Stimulated activated memory B cell treated with anti-CD40 and anti-IgM and Interleukin-4, amounts not matched to agents 10 μg/mL and 1 μg/mL and 100 μg/mL, for 72 hours (primary cell): ENCODE measurements around the gene CCDC134.

ENCODE experiments used
- ATAC-seq: fragments of 150-1000 bp; cut with Tn5 transposase; 2 replicates; pipeline ENCODE4 v1.10.0; 2021
- H3K27ac Mint-ChIP-seq: one replicate; pipeline ENCODE4 v1.8.0; 2022; ENCODE audit warnings: mild to moderate bottlenecking, mixed read lengths
- H3K27me3 Mint-ChIP-seq: one replicate; pipeline ENCODE4 v1.8.0; 2022; ENCODE audit warnings: mixed read lengths
- H3K36me3 Mint-ChIP-seq: one replicate; pipeline ENCODE4 v1.8.0; 2022; ENCODE audit warnings: mixed read lengths
- H3K4me1 Mint-ChIP-seq: one replicate; pipeline ENCODE4 v1.8.0; 2022; ENCODE audit warnings: mixed read lengths
- H3K4me3 Mint-ChIP-seq: one replicate; pipeline ENCODE4 v1.8.0; 2022; ENCODE audit warnings: mild to moderate bottlenecking, moderate library complexity, mixed read lengths
- H3K9me3 Mint-ChIP-seq: one replicate; pipeline ENCODE4 v1.8.0; 2022; ENCODE audit warnings: mixed read lengths

CCDC134 gene

DNA sequence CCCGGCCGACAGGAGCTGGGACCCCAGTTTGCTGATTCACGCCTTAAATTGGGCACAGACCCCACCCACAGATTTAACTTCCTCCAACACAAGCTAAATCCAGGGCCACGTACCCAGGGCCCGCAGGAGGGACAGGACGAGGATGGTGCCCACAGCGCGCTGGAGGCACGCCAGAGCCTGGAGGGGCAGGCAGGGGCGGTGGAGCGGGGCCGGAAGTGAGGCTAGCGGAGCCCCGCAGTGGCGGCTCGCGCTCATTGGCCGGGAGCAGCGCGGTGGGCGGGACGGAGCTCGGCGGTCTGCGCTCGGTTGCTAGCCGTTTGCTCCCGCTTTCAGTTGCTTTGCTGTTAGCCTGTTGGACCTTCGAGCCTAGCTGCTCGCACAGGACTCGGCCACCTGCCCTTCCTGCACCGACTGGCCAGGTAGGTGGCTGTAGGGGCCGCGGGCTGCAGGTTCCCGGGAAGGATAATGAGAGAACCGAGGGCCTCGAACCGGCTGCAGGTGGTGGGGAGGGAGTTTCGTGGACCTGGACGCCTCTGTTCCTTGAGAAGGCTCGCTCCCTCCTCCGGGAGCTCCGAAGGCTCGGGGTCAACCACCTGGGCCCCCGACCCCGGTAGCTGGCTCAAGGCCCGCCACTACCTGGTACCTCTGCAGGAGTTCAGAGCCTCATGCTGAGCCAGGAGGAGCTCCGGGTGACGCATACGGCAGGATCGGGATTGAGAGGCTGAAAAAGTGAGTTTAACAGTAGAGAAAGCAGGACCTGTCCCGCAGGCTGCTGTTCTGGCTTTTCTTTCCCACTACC lies at the start of gene CCDC134:
TSS of gene CCDC134 (plus strand) at position 332 of the 799 bp plus-strand sequence. CDS start 8,212 bp downstream, outside the sequence.
- Mint-ChIP-seq H3K9me3 (no peaks in the 10 kb centered on the region), H3K4me1 (peaks cover 30% of the 10 kb centered on the region), H3K27me3 (no peaks in the 10 kb centered on the region), H3K27ac (peak within 1 kb of the TSS; percentile 99), H3K36me3 (peaks cover 4% of the 10 kb centered on the region), H3K4me3 (peak within 1 kb of the TSS; percentile 95)
- peak; percentile 99 for ATAC-seq

DNA sequence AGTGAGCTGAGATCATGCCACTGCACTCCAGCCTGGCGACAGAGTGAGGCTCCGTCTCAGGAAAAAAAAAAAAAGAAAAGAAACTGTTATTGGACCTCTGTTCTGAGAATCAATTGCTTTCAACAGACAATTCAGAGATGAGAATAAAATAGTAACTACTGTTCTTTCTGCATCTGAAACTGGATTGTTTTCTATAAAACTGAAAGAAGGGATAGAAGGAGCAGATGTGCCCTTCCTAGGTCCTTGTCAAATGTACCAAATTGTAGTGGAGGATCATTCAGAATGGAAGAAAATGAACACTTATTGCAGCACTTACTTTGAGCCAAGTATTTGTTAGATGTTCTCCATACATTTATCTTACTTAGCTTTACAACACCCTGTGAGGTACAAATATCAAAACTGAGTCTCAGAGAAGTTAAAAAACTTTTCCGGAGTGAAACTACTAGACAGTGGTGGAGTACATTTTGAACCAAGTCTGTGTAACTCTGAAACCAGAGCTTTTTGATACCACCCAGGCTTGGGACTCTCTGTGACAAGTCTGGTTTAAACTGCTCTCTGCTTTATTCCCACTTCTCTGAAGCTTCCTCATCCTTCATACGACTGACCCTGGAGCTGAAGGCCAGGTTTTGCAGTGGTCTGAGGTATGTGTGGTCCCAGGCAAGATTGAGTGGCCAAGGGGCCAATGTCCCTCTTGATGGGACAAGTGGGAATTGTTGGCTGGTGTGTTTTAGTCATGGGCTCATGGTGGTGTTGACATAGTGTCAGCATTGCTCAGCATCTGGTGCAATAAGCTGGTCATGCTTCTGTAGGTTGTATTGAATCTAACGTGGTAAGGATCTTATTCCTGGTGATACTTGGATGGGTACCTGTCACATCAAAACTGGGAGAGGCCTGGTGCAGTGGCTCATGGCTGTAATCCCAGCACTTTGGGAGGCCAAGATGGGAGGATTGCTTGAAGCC lies 48.2 kb upstream of the CCDC134 start:
- H3K27me3 Mint-ChIP-seq: no peaks in the 10 kb centered on the region
- no peak overlapping the region for H3K4me3 Mint-ChIP-seq
- H3K27ac Mint-ChIP-seq: no peak overlapping the region
- H3K4me1 Mint-ChIP-seq: peaks cover 5% of the 10 kb centered on the region
- H3K36me3 Mint-ChIP-seq: no peaks in the 10 kb centered on the region
- H3K9me3 Mint-ChIP-seq: peaks cover 2% of the 10 kb centered on the region
- ATAC-seq: no peak

DNA sequence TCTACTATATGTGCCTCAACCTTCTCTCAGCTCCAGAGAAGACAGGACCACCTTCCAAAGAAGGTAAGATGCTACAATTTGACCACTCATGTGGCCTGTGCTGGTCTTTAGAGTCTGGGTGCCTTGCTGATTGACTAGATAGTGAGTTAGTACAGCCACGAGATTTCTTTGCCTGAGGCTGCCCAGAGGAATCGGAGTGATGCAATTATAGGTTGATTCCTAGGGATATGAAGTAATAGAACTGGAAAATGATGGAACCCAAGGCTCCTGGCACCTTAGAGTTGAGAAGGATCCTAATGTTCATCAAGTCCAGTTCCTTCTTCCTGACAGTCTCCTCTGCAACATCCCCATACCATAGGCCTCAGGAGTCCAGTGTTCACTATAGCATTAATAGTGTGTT lies 46.5 kb upstream of the CCDC134 start:
- no peaks in the 10 kb centered on the region for H3K27me3 Mint-ChIP-seq
- no peaks in the 10 kb centered on the region for H3K4me1 Mint-ChIP-seq
- H3K4me3 Mint-ChIP-seq: no peak overlapping the region
- peaks cover 2% of the 10 kb centered on the region for H3K9me3 Mint-ChIP-seq
- ATAC-seq: no peak
- H3K27ac Mint-ChIP-seq: no peak overlapping the region
- no peaks in the 10 kb centered on the region for H3K36me3 Mint-ChIP-seq

DNA sequence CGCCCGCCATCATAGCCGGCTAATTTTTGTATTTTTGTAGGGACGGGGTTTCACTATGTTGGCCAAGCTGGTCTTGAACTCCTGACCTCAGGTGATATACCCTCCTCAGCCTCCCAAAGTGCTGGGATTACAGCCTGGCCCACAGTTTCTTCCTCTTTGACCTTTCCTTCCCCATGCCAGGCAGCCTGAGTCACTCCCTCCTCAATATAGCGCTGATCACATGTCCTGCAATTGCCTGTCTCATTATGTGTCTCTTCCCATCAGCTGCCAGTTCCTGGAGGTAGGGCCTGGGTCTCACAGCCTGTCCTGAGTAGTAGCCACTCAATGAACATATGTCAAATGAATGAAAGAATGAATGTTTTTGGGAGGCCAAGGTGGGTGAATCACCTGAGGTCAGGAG lies 43.0 kb upstream of the CCDC134 start:
- H3K4me1 Mint-ChIP-seq: no peaks in the 10 kb centered on the region
- H3K9me3 Mint-ChIP-seq: peaks cover 2% of the 10 kb centered on the region
- H3K36me3 Mint-ChIP-seq: no peaks in the 10 kb centered on the region
- no peak overlapping the region for H3K4me3 Mint-ChIP-seq
- H3K27me3 Mint-ChIP-seq: no peaks in the 10 kb centered on the region
- ATAC-seq: no peak
- no peak overlapping the region for H3K27ac Mint-ChIP-seq

DNA sequence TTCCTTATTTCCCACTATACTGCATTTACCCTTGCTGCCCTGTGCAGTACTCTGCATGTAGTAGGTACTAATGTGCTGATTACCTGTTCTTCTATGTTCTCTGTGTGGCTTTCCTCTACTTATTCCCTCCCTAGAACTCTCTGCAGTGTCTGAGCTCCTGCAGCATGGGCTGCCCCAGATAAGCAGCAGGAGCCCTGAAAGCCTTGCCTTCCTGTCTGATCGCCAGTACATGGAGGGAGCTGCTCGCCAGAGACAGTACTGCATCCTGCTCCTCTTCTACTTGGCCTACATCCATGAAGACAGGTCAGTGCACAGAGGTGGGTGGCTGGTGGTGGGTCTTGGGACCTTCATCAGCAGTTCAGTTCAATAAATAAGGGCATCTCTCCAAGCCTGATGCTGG lies 42.2 kb upstream of the CCDC134 start:
- peaks cover 2% of the 10 kb centered on the region for H3K9me3 Mint-ChIP-seq
- no peak for ATAC-seq
- H3K4me3 Mint-ChIP-seq: no peak overlapping the region
- no peak overlapping the region for H3K27ac Mint-ChIP-seq
- H3K4me1 Mint-ChIP-seq: peaks cover 5% of the 10 kb centered on the region
- no peaks in the 10 kb centered on the region for H3K27me3 Mint-ChIP-seq
- no peaks in the 10 kb centered on the region for H3K36me3 Mint-ChIP-seq

DNA sequence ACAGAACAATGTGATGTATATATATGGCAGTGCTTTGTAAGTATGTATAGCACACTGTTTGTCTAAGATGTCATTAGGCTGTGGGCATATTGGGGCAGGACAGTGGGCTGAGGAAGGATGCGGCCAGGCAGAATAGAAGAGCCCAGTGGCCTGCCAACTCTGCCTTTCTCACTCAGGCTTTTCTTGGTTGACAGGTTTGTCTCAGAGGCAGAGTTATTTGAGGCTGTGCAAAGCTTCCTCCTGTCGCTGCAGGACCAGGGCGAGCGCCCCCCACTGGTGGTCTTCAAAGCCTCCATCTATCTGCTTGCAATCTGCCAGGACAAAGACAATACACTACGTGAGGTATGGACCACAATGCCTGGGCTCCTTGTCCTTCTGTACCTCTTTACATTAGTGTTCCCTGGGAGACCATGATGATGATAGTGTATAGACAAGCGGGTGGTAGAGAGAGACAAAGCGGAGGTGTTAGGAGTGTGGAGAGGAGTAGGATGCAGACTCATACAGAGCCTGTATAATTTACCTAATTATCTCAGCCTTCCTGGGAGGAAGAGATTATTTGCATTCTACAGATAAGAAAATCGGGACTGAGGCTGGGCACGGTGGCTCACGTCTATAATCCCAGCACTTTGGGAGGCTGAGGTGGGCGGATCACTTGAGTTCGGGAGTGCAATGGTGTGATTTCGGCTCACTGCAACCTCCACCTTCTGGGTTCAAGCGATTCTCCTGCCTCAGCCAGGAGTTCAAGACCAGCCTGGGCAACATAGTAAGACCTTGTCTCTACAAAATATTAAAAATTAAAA lies 37.3 kb upstream of the CCDC134 start:
- H3K27me3 Mint-ChIP-seq: no peaks in the 10 kb centered on the region

DNA sequence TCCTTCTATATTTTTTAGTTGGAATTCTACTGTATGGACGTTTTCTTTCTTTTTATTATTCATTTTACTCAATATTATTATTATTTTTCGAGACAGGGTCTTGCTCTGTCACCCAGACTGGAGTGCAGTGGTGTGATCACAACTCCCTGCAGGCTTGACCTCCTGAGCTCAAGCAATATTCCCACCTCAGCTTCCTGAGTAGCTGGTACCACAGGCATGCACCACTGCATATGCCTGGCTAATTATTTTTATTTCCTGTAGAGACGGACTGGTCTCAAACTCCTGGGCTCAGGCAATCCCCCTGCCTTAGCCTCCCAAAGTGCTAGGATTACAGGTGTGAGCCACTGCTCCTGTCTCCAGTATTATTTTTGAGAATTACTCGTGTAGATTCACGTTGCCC lies 34.0 kb upstream of the CCDC134 start:
- H3K4me3 Mint-ChIP-seq: no peak overlapping the region
- no peak for ATAC-seq
- no peaks in the 10 kb centered on the region for H3K27me3 Mint-ChIP-seq
- no peak overlapping the region for H3K27ac Mint-ChIP-seq
- H3K36me3 Mint-ChIP-seq: no peaks in the 10 kb centered on the region
- H3K9me3 Mint-ChIP-seq: no peaks in the 10 kb centered on the region
- peaks cover 8% of the 10 kb centered on the region for H3K4me1 Mint-ChIP-seq

More for the DNA sequence above, 37.3 kb upstream of the CCDC134 start:
- ATAC-seq: peak; percentile 45
- Mint-ChIP-seq H3K36me3 (no peaks in the 10 kb centered on the region), H3K9me3 (no peaks in the 10 kb centered on the region), H3K4me1 (peaks cover 8% of the 10 kb centered on the region), H3K27ac (peak overlapping the region; percentile 5), H3K4me3 (no peak overlapping the region)

DNA sequence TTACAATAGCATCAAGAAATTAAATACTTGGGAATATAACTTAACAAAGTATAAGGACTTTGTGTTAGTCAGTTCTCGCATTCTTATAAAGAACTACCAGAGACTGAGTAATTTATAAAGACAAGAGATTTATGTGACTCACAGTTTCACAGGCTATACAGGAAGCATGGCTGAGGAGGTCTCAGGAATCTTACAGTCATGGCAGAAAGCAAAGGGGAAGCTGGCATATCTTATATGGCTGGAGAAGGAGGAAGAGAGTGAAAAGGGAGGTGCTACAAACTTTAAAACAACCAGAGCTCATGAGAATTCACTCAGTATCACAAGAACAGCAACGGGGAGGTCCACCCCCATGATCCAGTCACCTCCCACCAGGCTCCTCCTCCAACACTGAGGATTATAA lies 32.0 kb upstream of the CCDC134 start:
- Mint-ChIP-seq H3K36me3 (no peaks in the 10 kb centered on the region), H3K9me3 (no peaks in the 10 kb centered on the region), H3K27me3 (no peaks in the 10 kb centered on the region), H3K4me3 (no peak overlapping the region), H3K4me1 (peaks cover under 1% of the 10 kb centered on the region), H3K27ac (no peak overlapping the region)
- no peak for ATAC-seq

DNA sequence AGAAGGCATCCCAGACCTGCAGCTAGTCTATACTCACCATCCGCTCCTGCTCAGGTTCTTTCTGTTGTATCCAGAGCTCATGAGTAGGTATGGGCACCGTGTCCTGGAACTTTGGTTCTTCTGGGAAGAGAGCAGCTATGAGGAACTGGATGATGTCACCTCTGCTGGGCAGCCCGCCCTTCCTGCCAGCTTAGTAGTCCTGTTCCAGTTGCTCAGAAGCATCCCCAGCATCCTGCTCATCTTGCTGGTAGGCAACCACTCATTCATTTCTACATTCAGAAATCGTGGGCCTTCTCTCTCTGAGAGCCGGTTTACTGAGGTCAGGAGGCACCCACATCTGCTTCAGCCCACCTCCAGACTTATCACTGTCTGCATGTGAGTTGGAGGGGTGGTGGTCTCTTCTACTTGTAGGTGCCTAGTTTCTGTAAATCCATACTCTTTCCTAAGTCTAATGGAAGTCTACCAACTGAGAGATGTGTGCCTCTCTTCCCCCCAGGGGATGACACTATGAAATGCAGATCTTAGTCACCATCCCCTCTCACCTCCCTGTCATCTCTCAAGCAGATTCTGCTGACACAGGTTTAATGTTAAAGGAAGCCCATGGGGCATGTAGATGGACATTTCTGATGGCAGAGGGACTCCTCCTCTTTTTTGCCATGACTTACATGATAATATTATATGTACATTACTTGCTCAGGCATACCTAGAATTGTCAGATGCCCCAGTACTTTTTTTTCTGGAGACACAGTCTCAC lies 29.6 kb upstream of the CCDC134 start:
- Mint-ChIP-seq H3K36me3 (no peaks in the 10 kb centered on the region), H3K27me3 (no peaks in the 10 kb centered on the region), H3K4me1 (no peaks in the 10 kb centered on the region), H3K4me3 (no peak overlapping the region), H3K9me3 (no peaks in the 10 kb centered on the region), H3K27ac (no peak overlapping the region)
- ATAC-seq: no peak

DNA sequence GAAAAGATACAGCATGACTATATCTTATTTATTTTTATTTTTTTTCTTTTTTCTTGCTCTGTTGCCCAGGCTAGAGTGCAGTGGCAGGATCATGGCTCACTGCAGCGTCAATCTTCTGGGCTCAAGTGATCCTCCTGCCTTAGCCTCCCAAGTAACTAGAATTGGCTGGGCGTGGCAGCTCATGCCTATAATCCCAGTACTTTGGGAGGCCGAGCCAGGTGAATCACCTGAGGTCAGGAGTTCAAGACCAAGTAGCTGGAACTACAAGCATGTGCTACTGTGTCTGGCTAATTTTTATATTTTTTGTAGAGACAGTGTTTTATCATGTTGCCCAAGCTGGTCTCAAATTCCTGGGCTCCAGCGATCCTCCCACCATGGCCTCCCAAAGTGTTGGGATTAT lies 28.3 kb upstream of the CCDC134 start:
- Mint-ChIP-seq H3K9me3 (no peaks in the 10 kb centered on the region), H3K27ac (no peak overlapping the region), H3K27me3 (no peaks in the 10 kb centered on the region), H3K4me1 (no peaks in the 10 kb centered on the region), H3K36me3 (no peaks in the 10 kb centered on the region), H3K4me3 (no peak overlapping the region)
- ATAC-seq: no peak

DNA sequence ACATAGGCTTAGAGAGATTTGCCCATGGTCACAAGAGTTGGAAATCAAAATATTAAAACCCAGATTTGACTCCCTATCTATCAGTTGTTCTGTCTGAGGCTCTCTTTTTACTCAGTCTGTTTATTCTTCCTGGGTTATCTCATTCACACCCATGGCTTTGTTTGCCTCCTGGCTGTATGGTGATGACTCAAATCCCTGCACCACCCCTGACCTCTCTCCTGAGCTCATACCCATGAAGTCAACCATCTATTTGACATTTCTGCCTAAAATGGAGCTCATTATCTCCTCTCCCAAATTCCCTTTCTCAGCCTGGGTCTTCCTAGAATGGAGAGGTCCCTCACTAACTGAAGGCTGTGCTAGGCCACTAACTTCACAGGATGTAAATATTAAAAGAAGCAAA lies 27.8 kb upstream of the CCDC134 start:
- Mint-ChIP-seq H3K4me3 (no peak overlapping the region), H3K27me3 (no peaks in the 10 kb centered on the region), H3K9me3 (no peaks in the 10 kb centered on the region), H3K36me3 (no peaks in the 10 kb centered on the region), H3K4me1 (no peaks in the 10 kb centered on the region), H3K27ac (no peak overlapping the region)
- no peak for ATAC-seq

DNA sequence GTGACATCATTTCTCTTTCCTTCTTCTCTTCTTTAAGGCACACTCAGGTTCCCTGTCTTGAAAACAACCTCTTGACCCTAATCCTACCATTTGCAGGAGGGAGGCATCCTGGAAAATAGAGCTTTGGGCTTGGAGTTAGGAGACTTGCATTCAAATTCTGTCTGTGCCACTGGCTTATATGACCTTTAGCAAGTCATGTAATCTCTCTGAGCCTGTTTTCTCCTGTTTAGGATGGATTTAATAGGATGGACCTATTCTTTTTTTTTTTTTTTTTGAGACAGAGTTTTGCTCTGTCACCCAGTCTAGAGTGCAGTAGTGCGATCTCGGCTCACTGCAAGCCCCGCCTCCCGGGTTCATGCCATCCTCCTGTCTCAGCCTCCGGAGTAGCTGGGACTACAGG lies 25.1 kb upstream of the CCDC134 start:
- ATAC-seq: no peak
- no peak overlapping the region for H3K4me3 Mint-ChIP-seq
- no peaks in the 10 kb centered on the region for H3K27me3 Mint-ChIP-seq
- H3K9me3 Mint-ChIP-seq: no peaks in the 10 kb centered on the region
- no peaks in the 10 kb centered on the region for H3K36me3 Mint-ChIP-seq
- no peak overlapping the region for H3K27ac Mint-ChIP-seq
- peaks cover 5% of the 10 kb centered on the region for H3K4me1 Mint-ChIP-seq

DNA sequence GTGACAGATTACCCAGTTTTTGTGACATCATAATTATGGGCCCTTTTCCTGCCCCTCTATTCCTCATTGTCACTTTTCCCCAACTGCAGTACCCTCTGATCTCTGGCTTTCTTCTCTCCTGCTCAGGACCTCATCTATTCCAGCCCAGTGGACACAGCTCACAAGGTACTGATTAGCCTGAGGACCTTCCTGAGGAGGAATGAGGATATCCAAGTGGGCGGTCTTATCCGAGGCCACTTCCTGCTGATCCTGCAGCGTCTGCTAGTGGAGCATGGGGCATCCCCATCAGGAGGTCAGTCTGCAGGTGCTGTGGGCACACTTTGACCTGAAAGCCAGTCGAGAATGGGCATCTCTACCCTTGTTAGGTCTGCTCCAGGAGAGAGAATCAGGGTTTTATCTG lies 24.5 kb upstream of the CCDC134 start:
- ATAC-seq: no peak
- peaks cover 12% of the 10 kb centered on the region for H3K4me1 Mint-ChIP-seq
- no peaks in the 10 kb centered on the region for H3K9me3 Mint-ChIP-seq
- H3K27ac Mint-ChIP-seq: no peak overlapping the region
- no peaks in the 10 kb centered on the region for H3K27me3 Mint-ChIP-seq
- H3K36me3 Mint-ChIP-seq: no peaks in the 10 kb centered on the region
- H3K4me3 Mint-ChIP-seq: no peak overlapping the region

DNA sequence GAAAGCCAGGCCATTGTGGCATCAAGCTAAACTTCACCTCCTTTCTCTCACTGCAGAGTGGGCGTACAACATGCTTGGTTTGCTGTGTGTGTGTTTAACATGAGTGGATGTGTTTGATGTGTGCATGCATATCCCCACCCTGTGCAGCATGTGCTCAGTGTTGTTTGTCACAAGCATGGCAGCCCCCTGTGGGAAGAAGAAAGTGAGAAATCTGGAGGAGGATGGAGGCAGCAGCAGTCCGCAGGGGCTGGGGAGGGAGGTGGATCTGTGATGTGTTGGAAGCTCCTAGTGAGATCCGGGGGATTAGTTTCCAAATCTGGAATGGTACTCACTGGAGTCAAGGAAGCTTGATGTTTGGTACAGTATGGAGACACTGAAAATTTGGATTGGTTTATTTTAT lies 24.1 kb upstream of the CCDC134 start:
- no peaks in the 10 kb centered on the region for H3K9me3 Mint-ChIP-seq
- H3K27me3 Mint-ChIP-seq: no peaks in the 10 kb centered on the region
- H3K36me3 Mint-ChIP-seq: no peaks in the 10 kb centered on the region
- peaks cover 16% of the 10 kb centered on the region for H3K4me1 Mint-ChIP-seq
- H3K4me3 Mint-ChIP-seq: no peak overlapping the region
- ATAC-seq: no peak
- no peak overlapping the region for H3K27ac Mint-ChIP-seq
